Memory B cell (primary cell): ENCODE data around the gene WIZ.
"Not testable (repeated sequence)": the region's sequence is repeated elsewhere in the genome, so short reads cannot be mapped to it uniquely, and the experiment has no call there.

Experiments used
- ATAC-seq: fragments of 150-1000 bp; cut with Tn5 transposase; 2 replicates; pipeline ENCODE4 v1.10.0; 2021; ENCODE audit warnings: low read depth, mild to moderate bottlenecking, moderate library complexity
- DNase-seq, 2 donors: peaks; one replicate each; pipeline ENCODE4 v3.0.0; 2022; ENCODE audit warnings: low spot score in 2 of 2
- H3K27ac Mint-ChIP-seq: one replicate; pipeline ENCODE4 v1.8.0; 2022; ENCODE audit warnings: mild to moderate bottlenecking, moderate library complexity, mixed read lengths
- H3K27me3 Mint-ChIP-seq: one replicate; pipeline ENCODE4 v1.8.0; 2022; ENCODE audit warnings: mixed read lengths
- H3K36me3 Mint-ChIP-seq: one replicate; pipeline ENCODE4 v1.8.0; 2022; ENCODE audit warnings: mild to moderate bottlenecking, mixed read lengths
- H3K4me1 Mint-ChIP-seq: one replicate; pipeline ENCODE4 v1.8.0; 2022; ENCODE audit warnings: mixed read lengths
- H3K4me3 Mint-ChIP-seq: one replicate; pipeline ENCODE4 v1.8.0; 2022; ENCODE audit warnings: mild to moderate bottlenecking, moderate library complexity, mixed read lengths
- H3K9me3 Mint-ChIP-seq: one replicate; pipeline ENCODE4 v1.8.0; 2022; ENCODE audit warnings: mixed read lengths

The WIZ gene

GRCh38 chr19:15402411-15403150 is 47.2 kb downstream of the WIZ start:
- no peak overlapping the region for H3K27ac Mint-ChIP-seq
- DNase-seq (no peak), ATAC-seq (no peak)
- no peaks in the 10 kb centered on the region for H3K9me3 Mint-ChIP-seq
- peaks cover 12% of the 10 kb centered on the region for H3K4me1 Mint-ChIP-seq
- H3K36me3 Mint-ChIP-seq, result peaks cover 19% of the 10 kb centered on the region
- H3K27me3 Mint-ChIP-seq, result no peaks in the 10 kb centered on the region
- H3K4me3 Mint-ChIP-seq, result no peak overlapping the region

- peaks cover 31% of the 10 kb centered on the region for H3K36me3 Mint-ChIP-seq
- no peak overlapping the region for H3K27ac Mint-ChIP-seq
- H3K4me1 Mint-ChIP-seq, result peaks cover 12% of the 10 kb centered on the region
- ATAC-seq, result no peak
- no peaks in the 10 kb centered on the region for H3K27me3 Mint-ChIP-seq
- DNase-seq, result no peak
- H3K9me3 Mint-ChIP-seq, result no peaks in the 10 kb centered on the region
- no peak overlapping the region for H3K4me3 Mint-ChIP-seq
Measured at GRCh38 chr19:15401397-15401710, 48.4 kb downstream of the WIZ start.

- Mint-ChIP-seq H3K9me3 (no peaks in the 10 kb centered on the region), H3K4me1 (peaks cover 10% of the 10 kb centered on the region), H3K4me3 (no peak overlapping the region), H3K27me3 (no peaks in the 10 kb centered on the region), H3K36me3 (peaks cover 34% of the 10 kb centered on the region), H3K27ac (no peak overlapping the region)
- ATAC-seq (no peak), DNase-seq (no peak)
Measured at GRCh38 chr19:15400521-15401396, 49.0 kb downstream of the WIZ start.

- Mint-ChIP-seq H3K27me3 (no peaks in the 10 kb centered on the region), H3K4me3 (no peak overlapping the region), H3K36me3 (peaks cover 33% of the 10 kb centered on the region), H3K9me3 (no peaks in the 10 kb centered on the region), H3K4me1 (peaks cover 4% of the 10 kb centered on the region), H3K27ac (no peak overlapping the region)
- DNase-seq (no peak), ATAC-seq (no peak)
Measured at GRCh38 chr19:15399635-15400034, 50.1 kb downstream of the WIZ start.

GRCh38 chr19:15399234-15399515 is 50.6 kb downstream of the WIZ start:
- Mint-ChIP-seq H3K36me3 (peaks cover 31% of the 10 kb centered on the region), H3K27ac (no peak overlapping the region), H3K27me3 (no peaks in the 10 kb centered on the region), H3K4me1 (peaks cover 2% of the 10 kb centered on the region), H3K9me3 (no peaks in the 10 kb centered on the region), H3K4me3 (no peak overlapping the region)
- ATAC-seq, result no peak
- DNase-seq, result no peak

- no peaks in the 10 kb centered on the region for H3K27me3 Mint-ChIP-seq
- H3K4me3 Mint-ChIP-seq, result no peak overlapping the region
- DNase-seq, result no peak
- ATAC-seq, result no peak
- H3K9me3 Mint-ChIP-seq, result no peaks in the 10 kb centered on the region
- H3K36me3 Mint-ChIP-seq, result peaks cover 33% of the 10 kb centered on the region
- H3K27ac Mint-ChIP-seq, result no peak overlapping the region
- H3K4me1 Mint-ChIP-seq, result peaks cover 2% of the 10 kb centered on the region
Measured at GRCh38 chr19:15398501-15399233, 51.1 kb downstream of the WIZ start.

- H3K9me3 Mint-ChIP-seq, result no peaks in the 10 kb centered on the region
- H3K4me1 Mint-ChIP-seq, result no peaks in the 10 kb centered on the region
- no peak overlapping the region for H3K4me3 Mint-ChIP-seq
- H3K27me3 Mint-ChIP-seq, result no peaks in the 10 kb centered on the region
- peak overlapping the region; percentile 38 for H3K27ac Mint-ChIP-seq
- ATAC-seq, result no peak
- H3K36me3 Mint-ChIP-seq, result peaks cover 32% of the 10 kb centered on the region
- no peak for DNase-seq
Measured at GRCh38 chr19:15397782-15398181, 52.0 kb downstream of the WIZ start.

- H3K36me3 Mint-ChIP-seq, result peaks cover 32% of the 10 kb centered on the region
- H3K4me3 Mint-ChIP-seq, result no peak overlapping the region
Measured at GRCh38 chr19:15397236-15397635, 52.5 kb downstream of the WIZ start.

GRCh38 chr19:15396436-15396835 is 53.3 kb downstream of the WIZ start:
- peaks cover 32% of the 10 kb centered on the region for H3K36me3 Mint-ChIP-seq
- H3K27me3 Mint-ChIP-seq, result no peaks in the 10 kb centered on the region
- H3K4me1 Mint-ChIP-seq, result no peaks in the 10 kb centered on the region
- H3K9me3 Mint-ChIP-seq, result no peaks in the 10 kb centered on the region
- ATAC-seq (no peak), DNase-seq (no peak)
- H3K27ac Mint-ChIP-seq, result no peak overlapping the region
- no peak overlapping the region for H3K4me3 Mint-ChIP-seq

More at GRCh38 chr19:15397236-15397635, 52.5 kb downstream of the WIZ start:
- H3K27ac Mint-ChIP-seq, result peak overlapping the region; percentile 38
- H3K27me3 Mint-ChIP-seq, result no peaks in the 10 kb centered on the region
- ATAC-seq, result no peak
- no peak for DNase-seq
- no peaks in the 10 kb centered on the region for H3K9me3 Mint-ChIP-seq
- H3K4me1 Mint-ChIP-seq, result no peaks in the 10 kb centered on the region

GRCh38 chr19:15395251-15395650 is 54.5 kb downstream of the WIZ start:
- H3K36me3 Mint-ChIP-seq, result peaks cover 35% of the 10 kb centered on the region
- DNase-seq, H3K4me1 Mint-ChIP-seq, H3K27me3 Mint-ChIP-seq, H3K9me3 Mint-ChIP-seq, H3K4me3 Mint-ChIP-seq, ATAC-seq, H3K27ac Mint-ChIP-seq: not testable (repeated sequence)

- no peak for DNase-seq
- Mint-ChIP-seq H3K27ac (peak overlapping the region; percentile 6), H3K4me3 (no peak overlapping the region), H3K27me3 (no peaks in the 10 kb centered on the region), H3K36me3 (peaks cover 37% of the 10 kb centered on the region), H3K4me1 (peaks cover 5% of the 10 kb centered on the region), H3K9me3 (no peaks in the 10 kb centered on the region)
- ATAC-seq, result no peak
Measured at GRCh38 chr19:15394426-15394825, 55.3 kb downstream of the WIZ start.

- DNase-seq (no peak), ATAC-seq (no peak)
- Mint-ChIP-seq H3K36me3 (peaks cover 39% of the 10 kb centered on the region), H3K4me1 (peaks cover 5% of the 10 kb centered on the region), H3K9me3 (no peaks in the 10 kb centered on the region), H3K4me3 (no peak overlapping the region), H3K27ac (peak overlapping the region; percentile 6), H3K27me3 (no peaks in the 10 kb centered on the region)
Measured at GRCh38 chr19:15393963-15394362, 55.8 kb downstream of the WIZ start.

GRCh38 chr19:15390814-15391213 is 58.9 kb downstream of the WIZ start:
- peaks cover 13% of the 10 kb centered on the region for H3K36me3 Mint-ChIP-seq
- H3K4me3 Mint-ChIP-seq, result no peak overlapping the region
- H3K9me3 Mint-ChIP-seq, result no peaks in the 10 kb centered on the region
- peak overlapping the region; percentile 73 for H3K27ac Mint-ChIP-seq
- H3K27me3 Mint-ChIP-seq, result no peaks in the 10 kb centered on the region
- DNase-seq, result no peak
- ATAC-seq, result peak; percentile 21
- H3K4me1 Mint-ChIP-seq, result peaks cover 5% of the 10 kb centered on the region

GRCh38 chr19:15381864-15382263 is 67.9 kb downstream of the WIZ start:
- no peaks in the 10 kb centered on the region for H3K9me3 Mint-ChIP-seq
- no peaks in the 10 kb centered on the region for H3K36me3 Mint-ChIP-seq
- H3K4me3 Mint-ChIP-seq, result peak overlapping the region; percentile 35
- DNase-seq (no peak), ATAC-seq (no peak)
- H3K27me3 Mint-ChIP-seq, result no peaks in the 10 kb centered on the region
- peaks cover 25% of the 10 kb centered on the region for H3K4me1 Mint-ChIP-seq
- peak overlapping the region; percentile 98 for H3K27ac Mint-ChIP-seq
